ENCODE results near the gene DUSP10. TPM values are rescaled to one million over a fixed set of nuclear protein-coding genes. Genes with fewer than 3 reads are reported as not detected.

Gene DUSP10
- polyA plus RNA-seq, 1 donor from 2014 or later = 2.0 TPM

- H3K9me2 ChIP-seq (ENCODE audit: insufficient read depth, low read length) = no peaks in the 10 kb centered on the region
- no peaks in the 10 kb centered on the region for H4K20me1 ChIP-seq (ENCODE audit: insufficient read depth)
- H3K27me3 ChIP-seq (ENCODE audit: insufficient read depth, low read depth, low read length) = no peaks in the 10 kb centered on the region
- H2AFZ ChIP-seq (ENCODE audit: low read depth, low read length) = no peak overlapping the region
- H3K4me2 ChIP-seq (ENCODE audit: low read length) = no peak overlapping the region
- no peaks in the 10 kb centered on the region for H3K79me2 ChIP-seq (replicated peaks; ENCODE audit: insufficient read depth, low read length)
- no peaks in the 10 kb centered on the region for H3K36me3 ChIP-seq (ENCODE audit: insufficient read depth, low read length)
- TF ChIP-seq EP300 (conservative IDR thresholded peaks at IDR 0.05; ENCODE audit: poor library complexity, severe bottlenecking) (no peak), TAF1 (IDR thresholded peaks at IDR 0.05; ENCODE audit: low read depth) (no peak), CTCF (IDR thresholded peaks at IDR 0.05; ENCODE audit: poor library complexity, severe bottlenecking) (no peak), RAD21 (conservative IDR thresholded peaks at IDR 0.05) (no peak), SMC3 (conservative IDR thresholded peaks at IDR 0.05; ENCODE audit: poor library complexity) (no peak), MXI1 (conservative IDR thresholded peaks at IDR 0.05; ENCODE audit: poor library complexity, severe bottlenecking) (no peak), REST (IDR thresholded peaks at IDR 0.05; ENCODE audit: borderline replicate concordance) (no peak), POLR2AphosphoS5 (IDR thresholded peaks at IDR 0.05) (no peak), EZH2 (IDR thresholded peaks at IDR 0.05; ENCODE audit: borderline replicate concordance, insufficient read depth, low read length, poor library complexity, severe bottlenecking) (no peak)
- H3F3A ChIP-seq (ENCODE audit: insufficient read depth, low read length, poor library complexity, severe bottlenecking) = no peaks in the 10 kb centered on the region
- H3K27ac ChIP-seq (ENCODE audit: low read length) = no peak overlapping the region
- no peak overlapping the region for H3K9ac ChIP-seq (ENCODE audit: low read length)
- H3K9me3 ChIP-seq (ENCODE audit: low read length) = no peaks in the 10 kb centered on the region
- no peak overlapping the region for H3K4me3 ChIP-seq (ENCODE audit: low read length)
Observed at GRCh38 chr1:221786647-221787046, 44.8 kb upstream of the DUSP10 start.

GRCh38 chr1:221783936-221784335 is 42.0 kb upstream of the DUSP10 start:
- H3K27me3 ChIP-seq (ENCODE audit: insufficient read depth, low read depth, low read length) = no peaks in the 10 kb centered on the region
- H3F3A ChIP-seq (ENCODE audit: insufficient read depth, low read length, poor library complexity, severe bottlenecking) = no peaks in the 10 kb centered on the region

More at GRCh38 chr1:221783936-221784335, 42.0 kb upstream of the DUSP10 start:
- Histone ChIP-seq H3K36me3 (ENCODE audit: insufficient read depth, low read length) (no peaks in the 10 kb centered on the region), H3K9ac (ENCODE audit: low read length) (no peak overlapping the region), H3K9me3 (ENCODE audit: low read length) (no peaks in the 10 kb centered on the region), H3K79me2 (replicated peaks; ENCODE audit: insufficient read depth, low read length) (no peaks in the 10 kb centered on the region), H3K4me2 (ENCODE audit: low read length) (no peak overlapping the region), H3K4me3 (ENCODE audit: low read length) (no peak overlapping the region), H3K9me2 (ENCODE audit: insufficient read depth, low read length) (no peaks in the 10 kb centered on the region), H2AFZ (ENCODE audit: low read depth, low read length) (no peak overlapping the region), H3K27ac (ENCODE audit: low read length) (no peak overlapping the region), H4K20me1 (ENCODE audit: insufficient read depth) (no peaks in the 10 kb centered on the region)
- TF ChIP-seq EP300 (conservative IDR thresholded peaks at IDR 0.05; ENCODE audit: poor library complexity, severe bottlenecking) (no peak), POLR2AphosphoS5 (IDR thresholded peaks at IDR 0.05) (no peak), RAD21 (conservative IDR thresholded peaks at IDR 0.05) (no peak), REST (IDR thresholded peaks at IDR 0.05; ENCODE audit: borderline replicate concordance) (no peak), CTCF (IDR thresholded peaks at IDR 0.05; ENCODE audit: poor library complexity, severe bottlenecking) (no peak), TAF1 (IDR thresholded peaks at IDR 0.05; ENCODE audit: low read depth) (no peak)
